Measurements from ENCODE around the gene APOF. TPM values are rescaled to one million over a fixed set of nuclear protein-coding genes. Genes with fewer than 3 reads are reported as not detected.

APOF gene
- total and polyA plus RNA-seq, 9 of the 15 experiments (the other 6 are each of a cell fraction or from before 2014, with no cell fraction given): 0.09 to 0.15 (median 0.12) TPM; not detected in 5

DNA sequence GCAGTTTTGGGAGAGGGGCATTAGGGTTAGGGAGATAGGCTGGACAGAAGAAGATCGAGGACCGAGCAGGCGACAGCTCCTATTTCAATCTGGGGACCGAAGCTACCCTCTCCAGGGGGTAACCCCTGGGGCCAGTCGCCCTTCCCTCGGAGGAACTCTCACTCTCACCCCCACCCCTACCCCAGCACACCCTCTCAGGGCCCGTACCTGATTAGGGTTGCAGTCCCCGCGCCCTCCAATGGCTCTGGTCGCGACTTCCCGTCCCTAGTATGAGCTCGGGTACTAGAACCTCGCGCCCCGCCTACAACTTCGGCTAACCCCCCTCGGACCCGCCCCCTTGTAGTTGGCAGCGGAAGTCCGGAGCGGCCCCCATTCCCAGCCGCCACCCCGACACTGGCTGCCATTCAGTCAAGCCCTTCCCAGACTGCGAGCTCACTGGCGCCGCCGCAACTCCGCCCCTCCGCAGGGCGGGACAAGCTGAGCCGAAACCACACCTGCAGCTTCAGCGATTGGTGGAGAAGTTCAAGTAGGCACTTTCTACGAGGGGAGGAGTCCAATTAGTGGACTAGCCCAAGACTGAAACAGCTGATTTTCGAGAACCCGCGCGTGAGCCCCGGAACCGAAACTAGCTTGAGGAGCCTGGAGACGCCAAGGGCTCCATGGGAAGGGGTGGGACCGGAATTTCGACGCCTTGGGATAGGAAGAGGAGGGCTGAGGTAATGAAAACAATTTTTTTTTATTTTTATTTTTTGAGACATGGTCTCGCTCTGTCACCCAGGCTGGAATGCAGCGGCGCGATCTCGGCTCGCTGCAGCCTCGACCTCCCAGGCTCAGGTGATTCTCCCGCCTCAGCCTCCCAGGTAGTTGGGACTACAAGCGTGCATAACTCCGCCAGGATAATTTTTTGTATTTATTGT lies 2.5 kb downstream of the APOF start, which contains the start of gene STAT2 (continued):
- TF ChIP-seq, protein P1, sequence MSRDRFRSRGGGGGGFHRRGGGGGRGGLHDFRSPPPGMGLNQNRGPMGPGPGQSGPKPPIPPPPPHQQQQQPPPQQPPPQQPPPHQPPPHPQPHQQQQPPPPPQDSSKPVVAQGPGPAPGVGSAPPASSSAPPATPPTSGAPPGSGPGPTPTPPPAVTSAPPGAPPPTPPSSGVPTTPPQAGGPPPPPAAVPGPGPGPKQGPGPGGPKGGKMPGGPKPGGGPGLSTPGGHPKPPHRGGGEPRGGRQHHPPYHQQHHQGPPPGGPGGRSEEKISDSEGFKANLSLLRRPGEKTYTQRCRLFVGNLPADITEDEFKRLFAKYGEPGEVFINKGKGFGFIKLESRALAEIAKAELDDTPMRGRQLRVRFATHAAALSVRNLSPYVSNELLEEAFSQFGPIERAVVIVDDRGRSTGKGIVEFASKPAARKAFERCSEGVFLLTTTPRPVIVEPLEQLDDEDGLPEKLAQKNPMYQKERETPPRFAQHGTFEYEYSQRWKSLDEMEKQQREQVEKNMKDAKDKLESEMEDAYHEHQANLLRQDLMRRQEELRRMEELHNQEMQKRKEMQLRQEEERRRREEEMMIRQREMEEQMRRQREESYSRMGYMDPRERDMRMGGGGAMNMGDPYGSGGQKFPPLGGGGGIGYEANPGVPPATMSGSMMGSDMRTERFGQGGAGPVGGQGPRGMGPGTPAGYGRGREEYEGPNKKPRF (IDR thresholded peaks at IDR 0.05; ENCODE audit: low read depth, low read length): no peak
- TF ChIP-seq NR3C1 (CRISPR knock-in tag; IDR thresholded peaks at IDR 0.05) (no peak), SRSF1 (IDR thresholded peaks at IDR 0.05; ENCODE audit: low read depth, low read length) (no peak), CCNT2 (IDR thresholded peaks at IDR 0.05; ENCODE audit: borderline replicate concordance, extremely low read depth, insufficient read length, low read depth, low read length) (peak; percentile 52), SAFB (IDR thresholded peaks at IDR 0.05; ENCODE audit: borderline replicate concordance, low read depth, low read length) (no peak), ATF7 (IDR thresholded peaks at IDR 0.05) (peak; percentile 93), KLF16 (IDR thresholded peaks at IDR 0.05) (no peak), MCM2 (IDR thresholded peaks at IDR 0.05; ENCODE audit: low read depth) (no peak), WHSC1 (IDR thresholded peaks at IDR 0.05; ENCODE audit: low read length) (no peak), SP2 (IDR thresholded peaks at IDR 0.05; ENCODE audit: extremely low read depth, low read depth, low read length, poor library complexity, severe bottlenecking) (peak; percentile 44), KDM5B (IDR thresholded peaks at IDR 0.05; ENCODE audit: insufficient replicate concordance, low read depth, low read length) (peak; percentile 78), ETV6 (IDR thresholded peaks at IDR 0.05; ENCODE audit: borderline replicate concordance in 1 of 2, low read depth in 2 of 2, low read length in 1 of 2) (no peak), ETV6 (CRISPR knock-in tag; IDR thresholded peaks at IDR 0.05; ENCODE audit: borderline replicate concordance) (no peak), TGIF2 (CRISPR knock-in tag; IDR thresholded peaks at IDR 0.05) (no peak), MTA2 (IDR thresholded peaks at IDR 0.05; ENCODE audit: low read depth) (no peak)
- TF ChIP-seq, protein P2, sequence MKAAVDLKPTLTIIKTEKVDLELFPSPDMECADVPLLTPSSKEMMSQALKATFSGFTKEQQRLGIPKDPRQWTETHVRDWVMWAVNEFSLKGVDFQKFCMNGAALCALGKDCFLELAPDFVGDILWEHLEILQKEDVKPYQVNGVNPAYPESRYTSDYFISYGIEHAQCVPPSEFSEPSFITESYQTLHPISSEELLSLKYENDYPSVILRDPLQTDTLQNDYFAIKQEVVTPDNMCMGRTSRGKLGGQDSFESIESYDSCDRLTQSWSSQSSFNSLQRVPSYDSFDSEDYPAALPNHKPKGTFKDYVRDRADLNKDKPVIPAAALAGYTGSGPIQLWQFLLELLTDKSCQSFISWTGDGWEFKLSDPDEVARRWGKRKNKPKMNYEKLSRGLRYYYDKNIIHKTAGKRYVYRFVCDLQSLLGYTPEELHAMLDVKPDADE (conservative IDR thresholded peaks at IDR 0.05; ENCODE audit: control insufficient read depth, low read depth, low read length): peak; percentile 61
- TF ChIP-seq, protein P3, sequence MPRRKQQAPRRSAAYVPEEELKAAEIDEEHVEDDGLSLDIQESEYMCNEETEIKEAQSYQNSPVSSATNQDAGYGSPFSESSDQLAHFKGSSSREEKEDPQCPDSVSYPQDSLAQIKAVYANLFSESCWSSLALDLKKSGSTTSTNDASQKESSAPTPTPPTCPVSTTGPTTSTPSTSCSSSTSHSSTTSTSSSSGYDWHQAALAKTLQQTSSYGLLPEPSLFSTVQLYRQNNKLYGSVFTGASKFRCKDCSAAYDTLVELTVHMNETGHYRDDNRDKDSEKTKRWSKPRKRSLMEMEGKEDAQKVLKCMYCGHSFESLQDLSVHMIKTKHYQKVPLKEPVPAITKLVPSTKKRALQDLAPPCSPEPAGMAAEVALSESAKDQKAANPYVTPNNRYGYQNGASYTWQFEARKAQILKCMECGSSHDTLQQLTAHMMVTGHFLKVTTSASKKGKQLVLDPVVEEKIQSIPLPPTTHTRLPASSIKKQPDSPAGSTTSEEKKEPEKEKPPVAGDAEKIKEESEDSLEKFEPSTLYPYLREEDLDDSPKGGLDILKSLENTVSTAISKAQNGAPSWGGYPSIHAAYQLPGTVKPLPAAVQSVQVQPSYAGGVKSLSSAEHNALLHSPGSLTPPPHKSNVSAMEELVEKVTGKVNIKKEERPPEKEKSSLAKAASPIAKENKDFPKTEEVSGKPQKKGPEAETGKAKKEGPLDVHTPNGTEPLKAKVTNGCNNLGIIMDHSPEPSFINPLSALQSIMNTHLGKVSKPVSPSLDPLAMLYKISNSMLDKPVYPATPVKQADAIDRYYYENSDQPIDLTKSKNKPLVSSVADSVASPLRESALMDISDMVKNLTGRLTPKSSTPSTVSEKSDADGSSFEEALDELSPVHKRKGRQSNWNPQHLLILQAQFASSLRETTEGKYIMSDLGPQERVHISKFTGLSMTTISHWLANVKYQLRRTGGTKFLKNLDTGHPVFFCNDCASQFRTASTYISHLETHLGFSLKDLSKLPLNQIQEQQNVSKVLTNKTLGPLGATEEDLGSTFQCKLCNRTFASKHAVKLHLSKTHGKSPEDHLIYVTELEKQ (CRISPR knock-in tag; IDR thresholded peaks at IDR 0.05): no peak
- TF ChIP-seq, protein P4, sequence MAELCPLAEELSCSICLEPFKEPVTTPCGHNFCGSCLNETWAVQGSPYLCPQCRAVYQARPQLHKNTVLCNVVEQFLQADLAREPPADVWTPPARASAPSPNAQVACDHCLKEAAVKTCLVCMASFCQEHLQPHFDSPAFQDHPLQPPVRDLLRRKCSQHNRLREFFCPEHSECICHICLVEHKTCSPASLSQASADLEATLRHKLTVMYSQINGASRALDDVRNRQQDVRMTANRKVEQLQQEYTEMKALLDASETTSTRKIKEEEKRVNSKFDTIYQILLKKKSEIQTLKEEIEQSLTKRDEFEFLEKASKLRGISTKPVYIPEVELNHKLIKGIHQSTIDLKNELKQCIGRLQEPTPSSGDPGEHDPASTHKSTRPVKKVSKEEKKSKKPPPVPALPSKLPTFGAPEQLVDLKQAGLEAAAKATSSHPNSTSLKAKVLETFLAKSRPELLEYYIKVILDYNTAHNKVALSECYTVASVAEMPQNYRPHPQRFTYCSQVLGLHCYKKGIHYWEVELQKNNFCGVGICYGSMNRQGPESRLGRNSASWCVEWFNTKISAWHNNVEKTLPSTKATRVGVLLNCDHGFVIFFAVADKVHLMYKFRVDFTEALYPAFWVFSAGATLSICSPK (IDR thresholded peaks at IDR 0.05; ENCODE audit: borderline replicate concordance): no peak

All from K562 (cell line).